WERI-Rb-1 (cell line): ENCODE measurements around the gene ATXN1.

ENCODE experiments used
- DNase-seq: peaks from one replicate; pipeline ENCODE4 v3.0.0-alpha.2; 2020
- H3K27ac ChIP-seq: fragments of 250-450 bp; sonication (Bioruptor Pico); 2 replicates; pipeline ENCODE4 v1.5.1; 2020; ENCODE audit warnings: mild to moderate bottlenecking, moderate library complexity
- H3K27me3 ChIP-seq: fragments of 250-450 bp; sonication (Bioruptor Pico); 2 replicates; pipeline ENCODE4 v1.5.1; 2021; ENCODE audit warnings: mild to moderate bottlenecking, low read depth, moderate library complexity; ENCODE audit not compliant: insufficient read depth, severe bottlenecking
- H3K36me3 ChIP-seq: fragments of 250-450 bp; sonication (Bioruptor Pico); 2 replicates; pipeline ENCODE4 v1.5.1; 2020; ENCODE audit warnings: mild to moderate bottlenecking, moderate library complexity
- H3K4me3 ChIP-seq: 2 replicates; pipeline ENCODE4 v1.5.1; 2011; ENCODE audit warnings: low read depth, mild to moderate bottlenecking, control low read depth, low read length
- H3K9me3 ChIP-seq: fragments of 250-450 bp; sonication (Bioruptor Pico); 2 replicates; pipeline ENCODE4 v1.5.1; 2021; ENCODE audit warnings: mild to moderate bottlenecking, moderate library complexity; ENCODE audit not compliant: severe bottlenecking
- CTCF ChIP-seq: IDR thresholded peaks from 2 replicates; pipeline ENCODE4 v1.5.1; 2011; ENCODE audit warnings: low read depth, mild to moderate bottlenecking, control low read depth, inconsistent platforms, low read length

Gene ATXN1

GRCh38 chr6:16301511-16301910 lies 459.7 kb downstream of the ATXN1 start:
- TF ChIP-seq CTCF: no peak
- DNase-seq: no peak
- Histone ChIP-seq H3K27ac (no peak overlapping the region), H3K27me3 (no peaks in the 10 kb centered on the region), H3K4me3 (no peak overlapping the region), H3K36me3 (no peaks in the 10 kb centered on the region), H3K9me3 (no peaks in the 10 kb centered on the region)

- H3K27ac ChIP-seq: no peak overlapping the region
- no peak for TF ChIP-seq CTCF
Measured at GRCh38 chr6:16299861-16300260, 461.4 kb downstream of the ATXN1 start.

GRCh38 chr6:16296061-16296670 lies 465.1 kb downstream of the ATXN1 start:
- H3K27ac ChIP-seq: no peak overlapping the region
- H3K4me3 ChIP-seq: no peak overlapping the region
- no peaks in the 10 kb centered on the region for H3K36me3 ChIP-seq
- no peak for DNase-seq
- no peaks in the 10 kb centered on the region for H3K9me3 ChIP-seq
- no peak for TF ChIP-seq CTCF
- no peaks in the 10 kb centered on the region for H3K27me3 ChIP-seq

More at GRCh38 chr6:16299861-16300260, 461.4 kb downstream of the ATXN1 start:
- no peaks in the 10 kb centered on the region for H3K36me3 ChIP-seq
- H3K9me3 ChIP-seq: no peaks in the 10 kb centered on the region
- DNase-seq: no peak
- no peak overlapping the region for H3K4me3 ChIP-seq
- H3K27me3 ChIP-seq: no peaks in the 10 kb centered on the region

- TF ChIP-seq CTCF: no peak
- H3K36me3 ChIP-seq: no peaks in the 10 kb centered on the region
- H3K4me3 ChIP-seq: no peak overlapping the region
- no peaks in the 10 kb centered on the region for H3K27me3 ChIP-seq
- DNase-seq: no peak
- no peaks in the 10 kb centered on the region for H3K9me3 ChIP-seq
- no peak overlapping the region for H3K27ac ChIP-seq
Measured at GRCh38 chr6:16295471-16295870, 465.8 kb downstream of the ATXN1 start.

GRCh38 chr6:16295060-16295459 lies 466.2 kb downstream of the ATXN1 start:
- no peak overlapping the region for H3K27ac ChIP-seq

More at GRCh38 chr6:16295060-16295459, 466.2 kb downstream of the ATXN1 start:
- no peak for TF ChIP-seq CTCF
- H3K4me3 ChIP-seq: no peak overlapping the region
- H3K36me3 ChIP-seq: no peaks in the 10 kb centered on the region
- H3K9me3 ChIP-seq: no peaks in the 10 kb centered on the region
- DNase-seq: no peak
- no peaks in the 10 kb centered on the region for H3K27me3 ChIP-seq
